MM.1S (cell line): Measurements from ENCODE around the gene KLF4.

Experiments
- CTCF ChIP-seq: fragments of 300-600 bp; sonication (generic); IDR thresholded peaks from 2 replicates; pipeline ENCODE4 v1.5.1; 2016; ENCODE audit warnings: antibody characterized with exemption, low read length, mixed read lengths
- EZH2 ChIP-seq: fragments of 300-600 bp; sonication (generic); optimal IDR thresholded peaks from 2 replicates; pipeline ENCODE3; 2017; ENCODE audit warnings: low read depth, mild to moderate bottlenecking, antibody characterized with exemption, low read length, mixed read lengths
- EZH2phosphoT487 ChIP-seq: fragments of 300-600 bp; sonication (generic); IDR thresholded peaks from 2 replicates; pipeline ENCODE4 v1.6.1; 2018; ENCODE audit warnings: antibody characterized with exemption, low read length

GRCh38 chr9:107502464-107502863, 12.9 kb upstream of the KLF4 start:
- no peak for TF ChIP-seq CTCF
- TF ChIP-seq EZH2 = no peak
- TF ChIP-seq EZH2phosphoT487 = no peak
